Calu3 (cell line): ENCODE results near the gene ENTREP1. TPM values are rescaled to one million over a fixed set of nuclear protein-coding genes. Genes with fewer than 3 reads are reported as not detected.

ENCODE experiments used
- BruUV-seq: library from RNA; stranded (reverse); fragments of 400-500 nt; replicated peaks from 2 replicates; lab custom pipeline; 2021; lab: Mats Ljungman, UMichigan
- CTCF ChIA-PET: fragments of 300-600 bp; sonication (Branson Sonifier 250); formaldehyde crosslinking; loops from one replicate; lab custom pipeline; 2022; ENCODE audit warnings: antibody characterized with exemption; lab: Charles Lee
- DNase-seq: peaks from one replicate; pipeline ENCODE4 v3.0.0; 2022
- H3K27ac Mint-ChIP-seq: one replicate; pipeline ENCODE4 v1.8.0; 2022; ENCODE audit warnings: mixed read lengths; ENCODE audit not compliant: unreplicated experiment
- H3K27me3 Mint-ChIP-seq: one replicate; pipeline ENCODE4 v1.8.0; 2022; ENCODE audit warnings: mixed read lengths; ENCODE audit not compliant: unreplicated experiment
- H3K36me3 Mint-ChIP-seq: one replicate; pipeline ENCODE4 v1.8.0; 2022; ENCODE audit warnings: mild to moderate bottlenecking, moderate library complexity, mixed read lengths; ENCODE audit not compliant: insufficient read depth, unreplicated experiment
- H3K4me1 Mint-ChIP-seq: one replicate; pipeline ENCODE4 v1.8.0; 2022; ENCODE audit warnings: mild to moderate bottlenecking, low read depth, mixed read lengths; ENCODE audit not compliant: unreplicated experiment
- H3K4me3 Mint-ChIP-seq: one replicate; pipeline ENCODE4 v1.8.0; 2022; ENCODE audit warnings: mild to moderate bottlenecking, low read depth, moderate library complexity, mixed read lengths; ENCODE audit not compliant: unreplicated experiment
- H3K9me3 Mint-ChIP-seq: one replicate; pipeline ENCODE4 v1.8.0; 2022; ENCODE audit warnings: low read depth, mixed read lengths; ENCODE audit not compliant: unreplicated experiment
- intact Hi-C: fragments of 100-400 bp; cut with micrococcal nuclease; formaldehyde crosslinking; loops from one replicate; pipeline ENCODE4 v1.10.0; 2022; ENCODE audit not compliant: unreplicated experiment
- total RNA-seq: library from RNA; stranded (reverse); gene quantifications from 2 replicates; pipeline ENCODE4 v1.2.3, GENCODE V29; 2022
- TF ChIP-seq, protein P1 (sequence below): fragments of 200-600 bp; IDR thresholded peaks from one replicate; pipeline ENCODE4 v1.8.0; 2022; ENCODE audit warnings: antibody characterized with exemption; ENCODE audit not compliant: unreplicated experiment

Gene ENTREP1
- total RNA-seq, 1 experiment from 2014 or later: 1.8 TPM

GRCh38 chr9:69376651-69377050 is 51.6 kb downstream of the ENTREP1 start:
- DNase-seq: no peak
- H3K9me3 Mint-ChIP-seq: no peaks in the 10 kb centered on the region
- CTCF ChIA-PET: no interaction called here
- TF ChIP-seq, protein P1, sequence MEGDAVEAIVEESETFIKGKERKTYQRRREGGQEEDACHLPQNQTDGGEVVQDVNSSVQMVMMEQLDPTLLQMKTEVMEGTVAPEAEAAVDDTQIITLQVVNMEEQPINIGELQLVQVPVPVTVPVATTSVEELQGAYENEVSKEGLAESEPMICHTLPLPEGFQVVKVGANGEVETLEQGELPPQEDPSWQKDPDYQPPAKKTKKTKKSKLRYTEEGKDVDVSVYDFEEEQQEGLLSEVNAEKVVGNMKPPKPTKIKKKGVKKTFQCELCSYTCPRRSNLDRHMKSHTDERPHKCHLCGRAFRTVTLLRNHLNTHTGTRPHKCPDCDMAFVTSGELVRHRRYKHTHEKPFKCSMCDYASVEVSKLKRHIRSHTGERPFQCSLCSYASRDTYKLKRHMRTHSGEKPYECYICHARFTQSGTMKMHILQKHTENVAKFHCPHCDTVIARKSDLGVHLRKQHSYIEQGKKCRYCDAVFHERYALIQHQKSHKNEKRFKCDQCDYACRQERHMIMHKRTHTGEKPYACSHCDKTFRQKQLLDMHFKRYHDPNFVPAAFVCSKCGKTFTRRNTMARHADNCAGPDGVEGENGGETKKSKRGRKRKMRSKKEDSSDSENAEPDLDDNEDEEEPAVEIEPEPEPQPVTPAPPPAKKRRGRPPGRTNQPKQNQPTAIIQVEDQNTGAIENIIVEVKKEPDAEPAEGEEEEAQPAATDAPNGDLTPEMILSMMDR: no peak
- no peak overlapping the region for H3K27ac Mint-ChIP-seq
- peaks cover 20% of the 10 kb centered on the region for H3K4me1 Mint-ChIP-seq
- H3K36me3 Mint-ChIP-seq: no peaks in the 10 kb centered on the region
- intact Hi-C loops: no loop called here
- BruUV-seq: no TSS peak
- no peak overlapping the region for H3K4me3 Mint-ChIP-seq
- no peaks in the 10 kb centered on the region for H3K27me3 Mint-ChIP-seq

DNA sequence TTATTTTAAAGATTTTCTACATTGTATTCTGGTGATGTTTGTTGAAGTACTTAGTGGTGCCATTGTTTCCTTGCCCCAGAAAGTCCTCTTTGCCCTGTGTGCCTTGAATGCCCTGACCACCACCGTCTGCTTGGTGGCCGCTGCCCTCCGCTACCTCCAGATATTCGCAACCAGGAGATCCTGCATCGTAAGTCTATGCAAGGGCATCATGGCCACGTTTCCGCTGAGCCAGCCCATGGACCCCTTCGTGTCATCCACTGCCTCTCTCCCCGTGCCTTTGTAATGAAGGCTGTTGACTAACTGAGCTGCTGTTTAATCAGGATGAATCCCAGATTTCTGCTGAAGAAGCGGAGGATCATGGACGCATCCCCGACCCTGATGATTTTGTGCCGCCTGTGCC is 52.3 kb downstream of the ENTREP1 start:
- Mint-ChIP-seq H3K4me3 (no peak overlapping the region), H3K9me3 (no peaks in the 10 kb centered on the region), H3K27me3 (no peaks in the 10 kb centered on the region), H3K4me1 (peaks cover 19% of the 10 kb centered on the region), H3K36me3 (no peaks in the 10 kb centered on the region), H3K27ac (no peak overlapping the region)
- no peak for DNase-seq
- TF ChIP-seq, protein P1: no peak
- no TSS peak for BruUV-seq
- intact Hi-C loops: no loop called here
- CTCF ChIA-PET: no interaction called here

DNA sequence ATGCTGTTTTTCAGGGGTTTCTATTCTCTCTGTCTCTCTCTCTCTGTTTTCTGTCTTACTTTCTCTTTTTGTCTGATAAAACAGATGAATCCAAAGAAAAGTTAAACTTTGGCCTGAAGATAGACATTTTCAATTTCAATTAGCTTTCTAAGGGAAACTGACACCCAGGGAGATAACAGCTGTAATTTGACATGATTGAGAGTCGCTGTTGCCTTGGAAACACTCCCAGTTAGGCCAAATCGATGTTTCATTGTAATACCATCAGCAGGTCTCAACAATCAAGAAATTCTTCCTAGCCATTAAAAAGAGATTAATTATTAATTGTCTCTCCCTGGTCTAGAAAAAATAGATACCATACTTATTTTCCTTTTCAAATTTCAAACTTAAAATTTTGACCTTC is 53.0 kb downstream of the ENTREP1 start:
- H3K4me3 Mint-ChIP-seq: no peak overlapping the region
- H3K9me3 Mint-ChIP-seq: no peaks in the 10 kb centered on the region
- no peak for DNase-seq
- H3K36me3 Mint-ChIP-seq: no peaks in the 10 kb centered on the region
- TF ChIP-seq, protein P1: no peak
- intact Hi-C loops: no loop called here
- BruUV-seq: no TSS peak
- H3K27ac Mint-ChIP-seq: no peak overlapping the region
- CTCF ChIA-PET: no interaction called here
- H3K27me3 Mint-ChIP-seq: no peaks in the 10 kb centered on the region
- H3K4me1 Mint-ChIP-seq: peaks cover 19% of the 10 kb centered on the region

GRCh38 chr9:69379270-69379982 is 54.4 kb downstream of the ENTREP1 start:
- Mint-ChIP-seq H3K9me3 (no peaks in the 10 kb centered on the region), H3K36me3 (no peaks in the 10 kb centered on the region), H3K4me1 (peaks cover 19% of the 10 kb centered on the region), H3K27ac (no peak overlapping the region), H3K4me3 (no peak overlapping the region), H3K27me3 (no peaks in the 10 kb centered on the region)
- peak; percentile 12 for DNase-seq
- no TSS peak for BruUV-seq
- CTCF ChIA-PET: interaction anchor here (0.8 to 1.1 kb wide), 2 partner anchors 9 to 640 kb away, joined by 3 read pairs; no protein-coding TSS in a partner anchor
- intact Hi-C loops: no loop called here
- TF ChIP-seq, protein P1: no peak
